Smooth muscle cell (in vitro differentiated cells): Measurements from ENCODE around the gene HMGCL. TPM values are rescaled to one million over a fixed set of nuclear protein-coding genes. Genes with fewer than 3 reads are reported as not detected.
A peak's percentile ranks its signal among the peaks of the same experiment; 100 is the strongest.
"Not testable (repeated sequence)": the region's sequence is repeated elsewhere in the genome, so short reads cannot be mapped to it uniquely, and the experiment has no call there.

Experiments
- DNase-seq: peaks from one replicate; lab custom pipeline; 2025; ENCODE audit not compliant: unreplicated experiment; lab: John Stamatoyannopoulos, UW
- H2AFZ ChIP-seq: fragments of 200-600 bp; sonication (generic); 2 replicates; pipeline ENCODE4 v1.6.0; 2016; ENCODE audit warnings: antibody characterized with exemption, low read depth, mild to moderate bottlenecking
- H3F3A ChIP-seq: fragments of 200-600 bp; sonication (generic); 2 replicates; pipeline ENCODE4 v1.6.0; 2017; ENCODE audit warnings: antibody characterized with exemption, low read depth
- H3K27ac ChIP-seq: fragments of 200-600 bp; sonication (generic); 2 replicates; pipeline ENCODE4 v1.5.1; 2016; ENCODE audit warnings: low read depth, mild to moderate bottlenecking
- H3K27me3 ChIP-seq: fragments of 200-600 bp; sonication (generic); 2 replicates; pipeline ENCODE4 v1.6.1; 2016; ENCODE audit warnings: low read depth, mild to moderate bottlenecking
- H3K36me3 ChIP-seq: fragments of 200-600 bp; sonication (generic); 2 replicates; pipeline ENCODE4 v1.5.1; 2016; ENCODE audit warnings: low read depth
- H3K4me1 ChIP-seq: fragments of 200-600 bp; sonication (generic); 2 replicates; pipeline ENCODE4 v1.5.1; 2016; ENCODE audit warnings: low read depth
- H3K4me2 ChIP-seq: fragments of 200-600 bp; sonication (generic); 2 replicates; pipeline ENCODE4 v1.6.0; 2016; ENCODE audit warnings: mild to moderate bottlenecking
- H3K4me3 ChIP-seq: fragments of 200-600 bp; sonication (generic); 2 replicates; pipeline ENCODE4 v1.5.1; 2016; ENCODE audit warnings: mild to moderate bottlenecking
- H3K79me2 ChIP-seq: fragments of 200-600 bp; sonication (generic); 2 replicates; pipeline ENCODE4 v1.6.0; 2016; ENCODE audit warnings: low read depth, mild to moderate bottlenecking
- H3K9ac ChIP-seq: fragments of 200-600 bp; sonication (generic); 2 replicates; pipeline ENCODE4 v1.6.0; 2016; ENCODE audit warnings: low read depth
- H3K9me3 ChIP-seq: fragments of 200-600 bp; sonication (generic); replicated peaks from 2 replicates; pipeline ENCODE4 v1.5.1; 2016; ENCODE audit warnings: low read depth
- H4K20me1 ChIP-seq: fragments of 200-600 bp; sonication (generic); 2 replicates; pipeline ENCODE4 v1.6.0; 2016; ENCODE audit warnings: low read depth
- CTCF ChIP-seq: fragments of 200-600 bp; sonication (generic); IDR thresholded peaks from 2 replicates; pipeline ENCODE4 v1.5.1; 2017; ENCODE audit warnings: borderline replicate concordance, mild to moderate bottlenecking, antibody characterized with exemption; ENCODE audit not compliant: insufficient read depth, poor library complexity, severe bottlenecking
- whole genome bisulfite sequencing: methylation state at CpG from one replicate; pipeline ENCODE4 v1.1.7; 2016; ENCODE audit warnings: low lambda C conversion rate; 5-methylcytosine and 5-hydroxymethylcytosine counted together
- polyA plus RNA-seq: library from polyadenylated mRNA; unstranded; fragments of >200 nt; fragmentation: Nextera tagmentation; extraction: Ambion mirVana; gene quantifications from 2 replicates; pipeline ENCODE4 v1.2.1, GENCODE V29; 2016
- total RNA-seq: library from RNA; depleted of rRNA; stranded (reverse); fragments of >200 nt; gene quantifications from 2 replicates; pipeline ENCODE4 v1.2.3, GENCODE V29; 2014

The HMGCL gene
- total and polyA plus RNA-seq, 2 experiments from 2014 or later = 43.0 to 51.2 TPM

DNA sequence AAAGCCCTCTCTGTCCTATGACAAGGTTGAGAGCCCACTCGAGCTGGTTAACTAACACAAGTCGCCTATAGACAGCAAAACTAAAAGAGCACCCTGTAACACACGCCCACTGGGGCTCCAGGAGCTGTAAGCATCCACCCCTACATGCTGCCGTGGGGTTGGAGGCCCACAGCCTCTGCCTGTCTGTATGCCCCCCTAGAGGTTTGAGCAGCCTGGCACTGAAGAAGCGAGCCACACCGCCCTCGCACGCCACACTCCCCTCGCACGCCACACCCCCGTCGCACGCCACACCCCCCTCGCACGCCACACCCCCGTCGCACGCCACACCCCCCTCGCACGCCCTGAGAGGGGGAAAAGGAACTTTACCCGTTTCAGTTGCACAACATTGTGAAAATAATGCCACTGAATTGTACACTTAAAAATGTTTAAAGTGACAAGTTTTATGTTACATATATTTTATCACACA lies 13.2 kb upstream of the HMGCL start:
- peak; percentile 54 for DNase-seq
- H3K36me3 ChIP-seq = no peaks in the 10 kb centered on the region
- 3% methylated on average over 19 of the region's 21 CpGs for WGBS
- peak overlapping the region; percentile 89 for H3K4me2 ChIP-seq
- peak overlapping the region; percentile 46 for H3K4me3 ChIP-seq
- H3K27me3 ChIP-seq = peaks cover 18% of the 10 kb centered on the region
- no peaks in the 10 kb centered on the region for H3K79me2 ChIP-seq
- no peak overlapping the region for H3K27ac ChIP-seq
- H2AFZ ChIP-seq = peak overlapping the region; percentile 79
- H4K20me1 ChIP-seq = no peaks in the 10 kb centered on the region
- peaks cover 3% of the 10 kb centered on the region for H3K4me1 ChIP-seq
- H3F3A ChIP-seq = no peaks in the 10 kb centered on the region
- no peak for TF ChIP-seq CTCF
- no peaks in the 10 kb centered on the region for H3K9me3 ChIP-seq
- no peak overlapping the region for H3K9ac ChIP-seq

- TF ChIP-seq CTCF = no peak
- Histone ChIP-seq H2AFZ (no peak overlapping the region), H3K27ac (no peak overlapping the region), H3K4me1 (peaks cover 3% of the 10 kb centered on the region), H3K9me3 (no peaks in the 10 kb centered on the region), H3K4me2 (peak overlapping the region; percentile 89), H3F3A (no peaks in the 10 kb centered on the region), H3K9ac (no peak overlapping the region), H3K4me3 (peak overlapping the region; percentile 46), H3K27me3 (peaks cover 18% of the 10 kb centered on the region), H3K79me2 (no peaks in the 10 kb centered on the region), H3K36me3 (no peaks in the 10 kb centered on the region), H4K20me1 (no peaks in the 10 kb centered on the region)
- DNase-seq = no peak
- WGBS = 43% methylated on average over 13 of the region's 13 CpGs
These were observed 12.7 kb upstream of the HMGCL start for GRCh38 chr1:23837908-23838307.

- Histone ChIP-seq H3K79me2 (no peaks in the 10 kb centered on the region), H3K4me1 (peaks cover 3% of the 10 kb centered on the region), H3K9me3 (no peaks in the 10 kb centered on the region), H3K36me3 (no peaks in the 10 kb centered on the region), H4K20me1 (no peaks in the 10 kb centered on the region), H2AFZ (no peak overlapping the region), H3K27me3 (peaks cover 14% of the 10 kb centered on the region), H3K4me2 (no peak overlapping the region), H3F3A (no peaks in the 10 kb centered on the region), H3K4me3 (no peak overlapping the region), H3K9ac (no peak overlapping the region), H3K27ac (no peak overlapping the region)
- 85% methylated on average over 3 of the region's 3 CpGs for WGBS
- TF ChIP-seq CTCF = no peak
- DNase-seq = no peak
These were observed 10.8 kb upstream of the HMGCL start for GRCh38 chr1:23836037-23836436.

DNA sequence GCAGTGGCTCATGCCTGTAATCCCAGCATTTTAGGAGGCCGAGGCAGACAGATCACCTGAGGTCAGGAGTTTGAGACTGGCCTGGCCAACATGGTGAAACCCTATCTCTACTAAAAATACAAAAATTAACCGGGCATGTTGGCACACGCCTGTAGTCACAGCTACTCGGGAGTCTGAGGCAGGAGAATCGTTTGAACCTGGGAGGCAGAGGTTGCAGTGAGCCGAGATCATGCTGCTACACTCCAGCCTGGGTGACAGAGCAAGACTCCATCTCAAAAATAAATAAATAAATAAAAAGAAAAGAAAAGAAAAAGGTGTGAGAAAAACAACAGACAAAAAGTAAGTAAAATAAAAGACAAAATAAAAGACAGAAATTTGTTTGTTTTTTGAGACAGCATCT lies 8.9 kb upstream of the HMGCL start:
- H4K20me1 ChIP-seq, H2AFZ ChIP-seq, H3K36me3 ChIP-seq, H3K79me2 ChIP-seq, H3K9ac ChIP-seq, H3K4me1 ChIP-seq, DNase-seq, H3F3A ChIP-seq, H3K27ac ChIP-seq, H3K9me3 ChIP-seq, H3K4me2 ChIP-seq, H3K4me3 ChIP-seq: not testable (repeated sequence)
- 78% methylated on average over 6 of the region's 6 CpGs for WGBS
- H3K27me3 ChIP-seq = peaks cover 14% of the 10 kb centered on the region
